H1 (cell line): Measurements from ENCODE around the gene SENP7. TPM values are rescaled to one million over a fixed set of nuclear protein-coding genes. Genes with fewer than 3 reads are reported as not detected.

Experiments used
- CTCF ChIA-PET: fragments of 300-600 bp; sonication (Branson Sonifier 250); formaldehyde crosslinking; loops from one replicate; lab custom pipeline; 2021; ENCODE audit not compliant: partially characterized antibody; lab: Charles Lee
- POLR2A ChIA-PET: fragments of 300-600 bp; sonication (Branson Sonifier 250); formaldehyde crosslinking; loops from one replicate; lab custom pipeline; 2021; ENCODE audit warnings: inconsistent platforms; ENCODE audit not compliant: partially characterized antibody; lab: Charles Lee
- DNase-seq, 2 experiments: peaks; one replicate each; pipeline versions ENCODE4 v3.0.0 to v3.0.0-alpha.2; 2010 to 2022; ENCODE audit warnings: low spot score in 2 of 2, low read depth in 1 of 2, mixed read lengths in 1 of 2
- FAIRE-seq: peaks from 2 replicates; lab custom pipeline; 2011; peaks lifted over from hg19 to GRCh38; lab: Jason Lieb, UNC
- H2AFZ ChIP-seq: 2 replicates; pipeline ENCODE4 v1.8.1; 2012; ENCODE audit warnings: low read length, inconsistent platforms
- H2AK5ac ChIP-seq: 2 replicates; pipeline ENCODE4 v1.6.1; 2013; ENCODE audit warnings: low read depth, low read length
- H2BK120ac ChIP-seq: replicated peaks from 2 replicates; pipeline ENCODE3; 2013; ENCODE audit warnings: low read depth, low read length, inconsistent platforms
- H2BK12ac ChIP-seq: 2 replicates; pipeline ENCODE4 v1.6.1; 2013; ENCODE audit warnings: low read depth, low read length
- H2BK15ac ChIP-seq: 2 replicates; pipeline ENCODE4 v1.6.1; 2013; ENCODE audit warnings: low read length
- H2BK20ac ChIP-seq: 2 replicates; pipeline ENCODE4 v1.6.1; 2013; ENCODE audit warnings: low read length
- H2BK5ac ChIP-seq: 2 replicates; pipeline ENCODE4 v1.6.1; 2013; ENCODE audit warnings: low read depth, low read length
- H3K14ac ChIP-seq: 2 replicates; pipeline ENCODE4 v1.6.1; 2013; ENCODE audit warnings: inconsistent platforms; ENCODE audit not compliant: insufficient read length
- H3K18ac ChIP-seq: 2 replicates; pipeline ENCODE4 v1.6.1; 2013; ENCODE audit warnings: low read length; ENCODE audit errors: extremely low read depth
- H3K23ac ChIP-seq: 2 replicates; pipeline ENCODE4 v1.6.1; 2013; ENCODE audit warnings: inconsistent platforms; ENCODE audit not compliant: insufficient read length
- H3K23me2 ChIP-seq: 2 replicates; pipeline ENCODE4 v1.6.1; 2013; ENCODE audit warnings: low read depth, low read length
- H3K27ac ChIP-seq: 2 replicates; pipeline ENCODE4 v1.6.1; 2011; ENCODE audit warnings: low read depth, low read length, inconsistent platforms
- H3K27me3 ChIP-seq, 4 experiments: replicated peaks in 1 of 4; 1 replicate in 1 of 4; 2 replicates in 3 of 4; pipeline versions ENCODE4 v1.6.1 to v1.8.1; 2011 to 2013; ENCODE audit warnings: low read length in 3 of 4, mild to moderate bottlenecking in 3 of 4, inconsistent platforms in 2 of 4, mixed read lengths in 2 of 4, moderate library complexity in 1 of 4; ENCODE audit not compliant: control insufficient read depth in 3 of 4, insufficient read depth in 3 of 4; ENCODE audit errors: extremely low read depth in 1 of 4
- H3K36me3 ChIP-seq, 4 experiments: 2 replicates each; pipeline versions ENCODE4 v1.6.1 to v1.8.1; 2011 to 2013; ENCODE audit warnings: mild to moderate bottlenecking in 4 of 4, low read length in 3 of 4, moderate library complexity in 2 of 4, control low read depth in 1 of 4, inconsistent platforms in 1 of 4; ENCODE audit not compliant: insufficient read depth in 4 of 4, control insufficient read depth in 2 of 4
- H3K4ac ChIP-seq: replicated peaks from 2 replicates; pipeline ENCODE3; 2013; ENCODE audit warnings: low read length, low read depth, mixed read lengths, inconsistent platforms; ENCODE audit not compliant: insufficient read length
- H3K4me1 ChIP-seq, 4 experiments: replicated peaks in 1 of 4; 1 replicate in 1 of 4; 2 replicates in 3 of 4; pipeline versions ENCODE4 v1.6.1 to v1.8.1; 2011 to 2013; ENCODE audit warnings: low read length in 3 of 4, inconsistent platforms in 2 of 4, mixed read lengths in 1 of 4; ENCODE audit not compliant: insufficient read depth in 4 of 4, control insufficient read depth in 3 of 4
- H3K4me2 ChIP-seq, 2 experiments: 2 replicates each; pipeline versions ENCODE4 v1.6.1 to v1.8.1; 2011 to 2013; ENCODE audit warnings: low read depth in 2 of 2, low read length in 2 of 2, control low read depth in 1 of 2, inconsistent platforms in 1 of 2, mild to moderate bottlenecking in 1 of 2; ENCODE audit not compliant: insufficient read depth in 1 of 2
- H3K4me3 ChIP-seq, 4 experiments: fragments of 200-600, 300-600 bp in 1 of 4; sonication (generic), shearing (Covaris generic), sonication (Bioruptor Twin) in 1 of 4; 2 replicates each; pipeline versions ENCODE4 v1.5.1 to v1.8.1; 2011 to 2016; ENCODE audit warnings: low read length in 4 of 4, low read depth in 3 of 4, control low read depth in 2 of 4, inconsistent platforms in 2 of 4, mild to moderate bottlenecking in 2 of 4, mixed read lengths in 1 of 4, moderate library complexity in 1 of 4; ENCODE audit not compliant: insufficient read depth in 2 of 4; ENCODE audit errors: extremely low read depth in 1 of 4
- H3K56ac ChIP-seq: replicated peaks from 2 replicates; pipeline ENCODE3; 2013; ENCODE audit warnings: low read depth, mild to moderate bottlenecking, mixed read lengths, low read length, inconsistent platforms; ENCODE audit not compliant: insufficient read length
- H3K79me1 ChIP-seq: 2 replicates; pipeline ENCODE4 v1.6.1; 2013; ENCODE audit warnings: low read depth, low read length, control low read depth
- H3K79me2 ChIP-seq, 2 experiments: 2 replicates each; pipeline versions ENCODE4 v1.6.1 to v1.8.1; 2012 to 2013; ENCODE audit warnings: low read length in 2 of 2, mild to moderate bottlenecking in 2 of 2, inconsistent platforms in 1 of 2; ENCODE audit not compliant: insufficient read depth in 2 of 2, control insufficient read depth in 1 of 2
- H3K9ac ChIP-seq, 4 experiments: replicated peaks in 1 of 4; 1 replicate in 1 of 4; 2 replicates in 3 of 4; pipeline versions ENCODE4 v1.6.1 to v1.8.1; 2011 to 2013; ENCODE audit warnings: low read depth in 3 of 4, low read length in 3 of 4, control low read depth in 2 of 4, mild to moderate bottlenecking in 2 of 4, moderate library complexity in 2 of 4, inconsistent platforms in 1 of 4; ENCODE audit errors: extremely low read depth in 1 of 4
- H3K9me3 ChIP-seq, 2 experiments: 2 replicates each; pipeline versions ENCODE4 v1.6.1 to v1.8.1; 2012 to 2013; ENCODE audit warnings: mild to moderate bottlenecking in 2 of 2, moderate library complexity in 2 of 2, control low read depth in 1 of 2, inconsistent platforms in 1 of 2, low read depth in 1 of 2, low read length in 1 of 2, mixed read lengths in 1 of 2; ENCODE audit not compliant: insufficient read depth in 2 of 2
- H4K20me1 ChIP-seq, 2 experiments: replicated peaks in 1 of 2; 2 replicates each; pipeline versions ENCODE3 to v1.8.1; 2011 to 2013; ENCODE audit warnings: inconsistent platforms in 2 of 2, low read length in 2 of 2, mild to moderate bottlenecking in 1 of 2; ENCODE audit not compliant: insufficient read depth in 2 of 2, control insufficient read depth in 1 of 2
- H4K5ac ChIP-seq: 2 replicates; pipeline ENCODE4 v1.6.1; 2013; ENCODE audit warnings: low read length, low read depth, mixed read lengths, inconsistent platforms; ENCODE audit not compliant: insufficient read length
- H4K8ac ChIP-seq: 2 replicates; pipeline ENCODE4 v1.8.0; 2013; ENCODE audit warnings: mild to moderate bottlenecking, moderate library complexity, low read length, inconsistent platforms; ENCODE audit not compliant: insufficient read depth; ENCODE audit errors: extremely low read depth
- H4K91ac ChIP-seq: replicated peaks from 2 replicates; pipeline ENCODE3; 2013; ENCODE audit warnings: low read length, mixed read lengths, inconsistent platforms; ENCODE audit not compliant: insufficient read length
- CBX5 ChIP-seq: fragments of 300-800, 300-1000 bp; sonication (generic); IDR thresholded peaks from 2 replicates; pipeline ENCODE4 v1.7.1; 2016; ENCODE audit warnings: antibody characterized with exemption, low read length, low read depth
- FOSL1 ChIP-seq: IDR thresholded peaks from 2 replicates; pipeline ENCODE4 v1.6.1; 2011; ENCODE audit warnings: mild to moderate bottlenecking, low read depth, low read length, moderate library complexity; ENCODE audit not compliant: insufficient read depth
- NRF1 ChIP-seq: IDR thresholded peaks from 2 replicates; pipeline ENCODE4 v1.6.1; 2011; ENCODE audit warnings: mild to moderate bottlenecking, low read depth, low read length, improper control_type of control experiment
- SAP30 ChIP-seq: fragments of 300-600 bp; sonication (generic); IDR thresholded peaks from 2 replicates; pipeline ENCODE4 v1.7.1; 2012; ENCODE audit warnings: low read length, moderate library complexity, mild to moderate bottlenecking, inconsistent platforms; ENCODE audit not compliant: insufficient read depth, insufficient replicate concordance
- SP4 ChIP-seq: IDR thresholded peaks from 2 replicates; pipeline ENCODE4 v1.6.1; 2012; ENCODE audit warnings: low read length, inconsistent platforms
- TAF1 ChIP-seq: IDR thresholded peaks from 2 replicates; pipeline ENCODE4 v1.6.1; 2011; ENCODE audit warnings: mild to moderate bottlenecking, low read depth, low read length
- polyA plus RNA-seq, 7 experiments: library from polyadenylated mRNA; depleted of rRNA in 3 of 7; stranded (reverse) in 5 of 7; unstranded in 2 of 7; fragments of >200 nt in 5 of 7; fragments of 200-250 nt in 2 of 7; gene quantifications; 1 replicate in 5 of 7; 2 replicates in 1 of 7; 4 replicates in 1 of 7; pipeline versions ENCODE4 v1.2.1 to v1.2.3, GENCODE V29; 2011 to 2013; ENCODE audit warnings: missing spikeins in 2 of 7, mixed read lengths in 2 of 7
- total RNA-seq: library from RNA; stranded (reverse); fragmentation: NEBNext Ultra II Directional; extraction: Animal tissue kit (Norgen Biotek cat#: 25700); gene quantifications from 2 replicates; pipeline ENCODE4 v1.2.1, GENCODE V29; 2021

SENP7 gene
- total and polyA plus RNA-seq, 2 of the 8 experiments (the other 6 are each of a cell fraction or from before 2014, with no cell fraction given) = 2.8 to 7.8 TPM

DNA sequence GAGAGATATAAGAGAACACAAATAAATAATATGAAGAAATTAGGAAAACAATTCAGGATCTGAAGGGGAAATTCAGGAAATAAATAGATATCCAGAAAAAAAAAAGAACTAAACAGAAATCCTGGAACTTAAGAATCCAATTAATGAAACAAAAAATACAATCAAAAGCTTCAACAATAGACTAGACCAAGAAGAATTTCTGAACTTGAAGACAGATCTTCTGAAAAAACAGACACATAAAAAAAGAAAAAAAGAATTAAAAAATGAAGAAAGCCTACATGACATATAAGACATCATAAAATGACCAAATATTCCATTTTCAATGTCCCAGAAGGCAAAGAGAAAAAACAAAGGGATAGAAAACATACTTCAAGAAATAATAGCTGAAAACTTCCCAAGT lies 124.3 kb downstream of the SENP7 start:
- Histone ChIP-seq H4K5ac (no peak overlapping the region), H4K91ac (no peak overlapping the region), H3K9ac (no peak overlapping the region), H3K27me3 (no peaks in the 10 kb centered on the region), H2AK5ac (no peak overlapping the region), H3K27ac (no peak overlapping the region), H3K18ac (no peak overlapping the region), H2BK15ac (no peak overlapping the region), H2BK20ac (no peak overlapping the region), H3K4ac (no peak overlapping the region), H3K23ac (no peak overlapping the region), H3K36me3 (no peaks in the 10 kb centered on the region), H2BK12ac (no peak overlapping the region), H2AFZ (no peak overlapping the region), H3K14ac (no peak overlapping the region), H3K23me2 (no peaks in the 10 kb centered on the region), H4K8ac (no peak overlapping the region), H3K4me1 (no peaks in the 10 kb centered on the region), H3K56ac (no peak overlapping the region), H3K4me2 (no peak overlapping the region), H2BK5ac (no peak overlapping the region), H3K79me1 (peaks cover 3% of the 10 kb centered on the region; the same call in 1 of the 2 replicates), H4K20me1 (peaks cover 0 to 1% of the 10 kb centered on the region in 2 experiments), H3K9me3 (no peaks in the 10 kb centered on the region), H3K4me3 (no peak overlapping the region), H3K79me2 (no peaks in the 10 kb centered on the region; a peak in 1 of 4 replicates), H2BK120ac (no peak overlapping the region)
- TF ChIP-seq SAP30 (no peak), CBX5 (no peak), FOSL1 (no peak), SP4 (no peak), NRF1 (no peak), TAF1 (no peak)
- DNase-seq = no peak
- ChIA-PET CTCF (no interaction called here), POLR2A (no interaction called here)
- no peak for FAIRE-seq
